Thyroid gland (tissue), 4 donors: ENCODE data around the gene HOXD10. TPM values are rescaled to one million over a fixed set of nuclear protein-coding genes. Genes with fewer than 3 reads are reported as not detected.

Source experiments
- DNase-seq, 2 donors: peaks; one replicate each; pipeline ENCODE4 v3.0.0-alpha.2; 2019
- H3K27ac ChIP-seq, 3 donors: fragments of 200-600 bp; sonication (generic); 1 replicate in 2 of 3; 2 replicates in 1 of 3; pipeline ENCODE4 v1.5.1; 2016 to 2019; ENCODE audit warnings: mild to moderate bottlenecking in 1 of 3, moderate library complexity in 1 of 3
- H3K27me3 ChIP-seq: fragments of 200-600 bp; sonication (generic); one replicate; pipeline ENCODE4 v1.5.1; 2019
- H3K36me3 ChIP-seq, 2 donors: fragments of 200-600 bp; sonication (generic); one replicate each; pipeline ENCODE4 v1.5.1; 2016 to 2019
- H3K4me1 ChIP-seq, 2 donors: fragments of 200-600 bp; sonication (generic); one replicate each; pipeline ENCODE4 v1.5.1; 2017 to 2019
- H3K4me3 ChIP-seq, 3 donors: fragments of 200-600 bp; sonication (generic); replicated peaks in 1 of 3; 1 replicate in 2 of 3; 2 replicates in 1 of 3; pipeline ENCODE4 v1.5.1; 2016; ENCODE audit warnings: mild to moderate bottlenecking in 1 of 3
- H3K9me3 ChIP-seq: fragments of 200-600 bp; sonication (generic); one replicate; pipeline ENCODE4 v1.5.1; 2017
- POLR2A ChIP-seq, 2 donors: fragments of 450-650 bp; IDR thresholded peaks; one replicate each; pipeline ENCODE4 v1.6.1; 2017; ENCODE audit warnings: antibody characterized with exemption in 2 of 2, mild to moderate bottlenecking in 2 of 2, moderate library complexity in 1 of 2
- WGBS, 2 donors: methylation state at CpG; one replicate each; pipeline ENCODE4 v1.1.5; 2017; 5-methylcytosine and 5-hydroxymethylcytosine counted together
- intact Hi-C: fragments of 100-400 bp; cut with DNase I; formaldehyde crosslinking; loops from one replicate; pipeline ENCODE4 v1.15.1; 2023
- total RNA-seq, 4 donors: library from RNA; depleted of rRNA; stranded (reverse); fragments of >200 nt; gene quantifications; one replicate each; pipeline ENCODE4 v1.2.3, GENCODE V29; 2016
- TF ChIP-seq, protein P1 (sequence below), 6 experiments: fragments of 200-600 bp in 3 of 6; fragments of 450-650 bp in 3 of 6; sonication (generic) in 3 of 6; IDR thresholded peaks; one replicate each; pipeline ENCODE4 v1.5.1; 2016 to 2019; ENCODE audit warnings: antibody characterized with exemption in 6 of 6, mild to moderate bottlenecking in 2 of 6, inconsistent platforms in 1 of 6, moderate library complexity in 1 of 6

Gene HOXD10
- total RNA-seq, 4 donors from 2014 or later = 0.33 to 0.54 TPM; not detected in 2

DNA sequence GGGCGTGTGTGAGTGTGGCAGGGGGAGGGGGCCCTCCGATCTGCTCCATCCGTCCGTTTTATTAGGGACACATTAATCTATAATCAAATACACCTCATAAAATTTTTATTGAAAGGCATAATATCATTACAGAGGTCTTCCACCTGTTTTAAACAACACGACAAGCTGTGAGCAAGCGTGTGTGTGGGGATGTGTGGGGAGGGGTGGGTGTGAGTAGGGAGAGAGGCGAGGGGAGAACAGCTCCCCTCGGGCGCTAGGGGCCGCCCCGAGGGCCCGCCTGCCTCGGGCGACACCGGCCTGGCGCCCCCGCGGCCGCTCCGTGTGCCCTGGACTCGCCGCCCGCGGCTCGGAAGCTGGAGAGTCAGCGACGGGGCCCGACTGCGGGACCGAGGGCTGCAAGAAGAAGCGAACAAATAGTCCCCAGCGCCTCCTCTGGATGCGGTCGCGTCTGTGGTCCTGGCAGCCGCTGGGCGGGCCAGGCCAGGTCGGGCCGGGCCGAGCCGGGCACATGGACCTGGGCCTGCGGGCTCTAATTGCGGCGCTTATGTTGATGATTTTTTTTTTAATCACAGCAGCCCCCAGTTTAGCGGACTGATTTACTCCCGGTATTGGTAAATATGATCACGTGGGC is 5.6 kb downstream of the HOXD10 start:
- H3K4me3 ChIP-seq = peak overlapping the region in 1 of 3 donors; percentile 28
- no peaks in the 10 kb centered on the region for H3K36me3 ChIP-seq
- intact Hi-C loops = loop anchor here (10.0 kb wide), 1 partner anchor 1023 kb away; no protein-coding TSS in a partner anchor
- no peak for TF ChIP-seq POLR2A (IDR thresholded peaks at IDR 0.05)
- TF ChIP-seq, protein P1, sequence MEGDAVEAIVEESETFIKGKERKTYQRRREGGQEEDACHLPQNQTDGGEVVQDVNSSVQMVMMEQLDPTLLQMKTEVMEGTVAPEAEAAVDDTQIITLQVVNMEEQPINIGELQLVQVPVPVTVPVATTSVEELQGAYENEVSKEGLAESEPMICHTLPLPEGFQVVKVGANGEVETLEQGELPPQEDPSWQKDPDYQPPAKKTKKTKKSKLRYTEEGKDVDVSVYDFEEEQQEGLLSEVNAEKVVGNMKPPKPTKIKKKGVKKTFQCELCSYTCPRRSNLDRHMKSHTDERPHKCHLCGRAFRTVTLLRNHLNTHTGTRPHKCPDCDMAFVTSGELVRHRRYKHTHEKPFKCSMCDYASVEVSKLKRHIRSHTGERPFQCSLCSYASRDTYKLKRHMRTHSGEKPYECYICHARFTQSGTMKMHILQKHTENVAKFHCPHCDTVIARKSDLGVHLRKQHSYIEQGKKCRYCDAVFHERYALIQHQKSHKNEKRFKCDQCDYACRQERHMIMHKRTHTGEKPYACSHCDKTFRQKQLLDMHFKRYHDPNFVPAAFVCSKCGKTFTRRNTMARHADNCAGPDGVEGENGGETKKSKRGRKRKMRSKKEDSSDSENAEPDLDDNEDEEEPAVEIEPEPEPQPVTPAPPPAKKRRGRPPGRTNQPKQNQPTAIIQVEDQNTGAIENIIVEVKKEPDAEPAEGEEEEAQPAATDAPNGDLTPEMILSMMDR (IDR thresholded peaks at IDR 0.05) = no peak
- H3K27ac ChIP-seq = peak overlapping the region in 1 of 3 donors; percentile 51
- H3K9me3 ChIP-seq = no peaks in the 10 kb centered on the region
- peaks cover 0 to 15% of the 10 kb centered on the region in 2 donors for H3K4me1 ChIP-seq
- peaks cover 75% of the 10 kb centered on the region for H3K27me3 ChIP-seq
- 5 to 6% methylated on average over 12 to 20 of the region's 47 CpGs for WGBS, 2 donors
- DNase-seq = no peak

DNA sequence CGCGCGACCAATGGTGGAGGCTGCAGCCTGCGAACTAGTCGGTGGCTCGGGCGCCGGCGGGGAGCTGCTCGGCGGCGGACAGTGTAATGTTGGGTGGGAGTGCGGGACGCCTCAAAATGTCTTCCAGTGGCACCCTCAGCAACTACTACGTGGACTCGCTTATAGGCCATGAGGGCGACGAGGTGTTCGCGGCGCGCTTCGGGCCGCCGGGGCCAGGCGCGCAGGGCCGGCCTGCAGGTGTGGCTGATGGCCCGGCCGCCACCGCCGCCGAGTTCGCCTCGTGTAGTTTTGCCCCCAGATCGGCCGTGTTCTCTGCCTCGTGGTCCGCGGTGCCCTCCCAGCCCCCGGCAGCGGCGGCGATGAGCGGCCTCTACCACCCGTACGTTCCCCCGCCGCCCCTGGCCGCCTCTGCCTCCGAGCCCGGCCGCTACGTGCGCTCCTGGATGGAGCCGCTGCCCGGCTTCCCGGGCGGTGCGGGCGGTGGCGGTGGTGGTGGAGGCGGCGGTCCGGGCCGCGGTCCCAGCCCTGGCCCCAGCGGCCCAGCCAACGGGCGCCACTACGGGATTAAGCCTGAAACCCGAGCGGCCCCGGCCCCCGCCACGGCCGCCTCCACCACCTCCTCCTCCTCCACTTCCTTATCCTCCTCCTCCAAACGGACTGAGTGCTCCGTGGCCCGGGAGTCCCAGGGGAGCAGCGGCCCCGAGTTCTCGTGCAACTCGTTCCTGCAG is 6.3 kb downstream of the HOXD10 start, which contains the start of gene HOXD9:
Gene HOXD9 (plus strand): TSS at position 37 of the 728 bp plus-strand sequence. CDS start 50 bp downstream, at position 87.
- Histone ChIP-seq H3K36me3 (no peaks in the 10 kb centered on the region), H3K4me1 (peaks cover 0 to 15% of the 10 kb centered on the region in 2 donors), H3K27me3 (peaks cover 75% of the 10 kb centered on the region), H3K9me3 (no peaks in the 10 kb centered on the region), H3K27ac (peak within 1 kb of the TSS in 2 of 3 donors; percentile 5 to 51), H3K4me3 (peak within 1 kb of the TSS in 1 of 3 donors; percentile 28)
- 6 to 12% methylated on average over 13 to 30 of the region's 84 CpGs for WGBS, 2 donors
- DNase-seq = peak; percentile 33 to 37
- peak in 1 of 2 donors; percentile 20 for TF ChIP-seq POLR2A (IDR thresholded peaks at IDR 0.05)
- TF ChIP-seq, protein P1 (IDR thresholded peaks at IDR 0.05) = no peak
- intact Hi-C loops = loop anchor here (10.0 kb wide), 1 partner anchor 1022 kb away; no protein-coding TSS in a partner anchor

DNA sequence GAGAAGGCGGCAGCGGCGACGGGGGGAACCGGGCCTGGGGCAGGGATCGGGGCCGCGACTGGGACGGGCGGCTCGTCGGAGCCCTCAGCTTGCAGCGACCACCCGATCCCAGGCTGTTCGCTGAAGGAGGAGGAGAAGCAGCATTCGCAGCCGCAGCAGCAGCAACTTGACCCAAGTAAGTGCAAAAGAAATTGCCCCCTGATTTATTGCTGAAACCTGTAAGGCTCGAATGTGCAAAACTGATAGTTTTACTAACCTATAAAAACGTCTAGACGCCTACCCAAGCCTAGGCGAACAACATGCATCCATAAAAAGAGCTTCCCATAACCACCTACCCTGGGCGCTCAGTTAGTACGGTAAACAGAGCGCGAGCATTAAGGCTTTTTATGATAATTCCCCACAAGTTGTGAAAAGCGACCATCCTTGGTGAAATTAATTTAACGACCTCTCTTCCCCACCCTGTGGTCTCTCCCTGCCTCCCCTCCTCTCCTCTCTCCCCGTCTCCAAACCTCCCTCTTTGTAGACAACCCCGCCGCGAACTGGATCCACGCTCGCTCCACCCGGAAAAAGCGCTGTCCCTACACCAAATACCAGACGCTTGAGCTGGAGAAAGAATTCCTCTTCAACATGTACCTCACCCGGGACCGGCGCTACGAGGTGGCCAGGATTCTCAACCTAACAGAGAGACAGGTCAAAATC is 7.0 kb downstream of the HOXD10 start:
- H3K9me3 ChIP-seq = no peaks in the 10 kb centered on the region
- peaks cover 75% of the 10 kb centered on the region for H3K27me3 ChIP-seq
- peaks cover 0 to 15% of the 10 kb centered on the region in 2 donors for H3K4me1 ChIP-seq
- H3K4me3 ChIP-seq = peak overlapping the region in 1 of 3 donors; percentile 28
- no peaks in the 10 kb centered on the region for H3K36me3 ChIP-seq
- no peak for DNase-seq
- H3K27ac ChIP-seq = peak overlapping the region in 1 of 3 donors; percentile 51
- WGBS, 2 donors = 10 to 12% methylated on average over 24 to 25 of the region's 40 CpGs
- intact Hi-C loops = loop anchor here (10.0 kb wide), 1 partner anchor 1021 kb away; no protein-coding TSS in a partner anchor
- no peak for TF ChIP-seq POLR2A (IDR thresholded peaks at IDR 0.05)
- TF ChIP-seq, protein P1 (IDR thresholded peaks at IDR 0.05) = no peak

DNA sequence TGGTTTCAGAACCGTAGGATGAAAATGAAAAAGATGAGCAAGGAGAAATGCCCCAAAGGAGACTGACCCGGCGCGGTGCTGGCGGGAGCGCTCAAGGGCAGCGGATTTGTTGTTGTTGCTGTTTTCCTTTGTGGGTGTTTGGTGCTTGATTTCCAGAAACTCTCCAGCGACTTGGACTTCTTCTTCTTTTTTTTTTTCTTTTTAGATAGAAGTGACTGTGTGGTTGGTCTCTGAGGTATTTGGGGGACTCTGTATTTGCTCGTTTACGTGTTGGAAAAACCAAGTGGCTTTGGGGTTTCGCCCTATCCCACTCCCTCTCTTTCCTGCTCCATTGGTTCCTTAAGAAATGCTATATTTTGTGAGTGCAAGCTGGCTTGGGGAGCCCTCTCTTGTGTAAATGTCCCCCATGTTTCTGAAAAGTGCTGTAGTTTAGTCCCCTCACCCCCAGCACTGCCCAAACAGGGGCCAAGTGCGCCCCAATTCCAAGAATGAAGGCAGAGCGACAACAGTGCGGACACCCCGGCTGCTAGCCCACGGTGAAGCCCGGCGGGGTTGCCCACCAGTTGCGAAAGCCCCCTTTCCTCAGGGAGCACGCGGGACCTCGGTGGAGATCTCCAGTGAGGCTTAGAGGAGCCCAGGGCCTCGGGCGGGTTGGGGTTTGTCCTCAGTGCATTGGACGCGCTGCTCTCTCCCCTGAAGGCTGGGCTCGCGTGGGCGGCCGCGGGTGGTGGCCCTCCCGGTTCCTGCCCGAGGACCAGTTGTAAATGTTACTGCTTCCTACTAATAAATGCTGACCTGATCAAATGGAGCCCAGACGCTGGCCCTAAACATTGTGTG is 7.8 kb downstream of the HOXD10 start:
- H3K4me1 ChIP-seq = peaks cover 1 to 18% of the 10 kb centered on the region in 2 donors
- intact Hi-C loops = loop anchor here (10.0 kb wide), 1 partner anchor 1020 kb away; no protein-coding TSS in a partner anchor
- no peaks in the 10 kb centered on the region for H3K9me3 ChIP-seq
- no peak for DNase-seq
- 16 to 23% methylated on average over 32 to 33 of the region's 34 CpGs for WGBS, 2 donors
- H3K27ac ChIP-seq = peak overlapping the region in 1 of 3 donors; percentile 51
- no peak overlapping the region for H3K4me3 ChIP-seq
- TF ChIP-seq POLR2A (IDR thresholded peaks at IDR 0.05) = no peak
- H3K27me3 ChIP-seq = peaks cover 79% of the 10 kb centered on the region
- H3K36me3 ChIP-seq = no peaks in the 10 kb centered on the region
